ENCODE data around the gene ADCY2.

The ADCY2 gene

GRCh38 chr5:7395947-7396712 lies at the start of gene ADCY2:
TSS of gene ADCY2 (plus strand) at chr5:7396138. CDS start at chr5:7396297, 159 bp downstream.
- DNase-seq = peak; percentile 29

GRCh38 chr5:7347377-7347776 lies 48.6 kb upstream of the ADCY2 start:
- DNase-seq = no peak

GRCh38 chr5:7348168-7348854 lies 47.6 kb upstream of the ADCY2 start:
- peak; percentile 43 for DNase-seq

- DNase-seq = no peak
These were observed 34.3 kb upstream of the ADCY2 start for GRCh38 chr5:7361593-7361992.

GRCh38 chr5:7363067-7363677 lies 32.8 kb upstream of the ADCY2 start:
- no peak for DNase-seq

GRCh38 chr5:7364226-7364875 lies 31.6 kb upstream of the ADCY2 start:
- DNase-seq = no peak

GRCh38 chr5:7367780-7368179 lies 28.2 kb upstream of the ADCY2 start:
- DNase-seq = no peak

- DNase-seq = no peak
These were observed 23.5 kb upstream of the ADCY2 start for GRCh38 chr5:7372399-7372798.

GRCh38 chr5:7374186-7374585 lies 21.8 kb upstream of the ADCY2 start:
- no peak for DNase-seq

- DNase-seq = no peak
These were observed 20.5 kb upstream of the ADCY2 start for GRCh38 chr5:7375457-7375856.

GRCh38 chr5:7376871-7377270 lies 19.1 kb upstream of the ADCY2 start:
- no peak for DNase-seq

- no peak for DNase-seq
These were observed 18.2 kb upstream of the ADCY2 start for GRCh38 chr5:7377761-7378160.

GRCh38 chr5:7382588-7382987 lies 13.3 kb upstream of the ADCY2 start:
- no peak for DNase-seq

- no peak for DNase-seq
These were observed 10.3 kb upstream of the ADCY2 start for GRCh38 chr5:7385681-7386080.

GRCh38 chr5:7388553-7388952 lies 7.4 kb upstream of the ADCY2 start:
- no peak for DNase-seq

- DNase-seq = no peak
These were observed 4.7 kb upstream of the ADCY2 start for GRCh38 chr5:7391215-7391614.

- peak; percentile 38 for DNase-seq
These were observed 3.9 kb upstream of the ADCY2 start for GRCh38 chr5:7391814-7392692.

GRCh38 chr5:7392693-7393024 lies 3.3 kb upstream of the ADCY2 start:
- DNase-seq = no peak

- no peak for DNase-seq
These were observed 1.8 kb upstream of the ADCY2 start for GRCh38 chr5:7393921-7394799.

- DNase-seq = no peak
These were observed 978 bp upstream of the ADCY2 start for GRCh38 chr5:7394889-7395431.

GRCh38 chr5:7395432-7395946 lies 449 bp upstream of the ADCY2 start:
- DNase-seq = no peak

All from NCI-H1436 (cell line).